Endothelial cell (in vitro differentiated cells): Measurements from ENCODE around the gene ATXN10. TPM values are rescaled to one million over a fixed set of nuclear protein-coding genes. Genes with fewer than 3 reads are reported as not detected.

Experiments used
- DNase-seq: peaks from one replicate; pipeline ENCODE4 v3.0.0; 2021; ENCODE audit warnings: low spot score
- H3K27ac Mint-ChIP-seq: one replicate; pipeline ENCODE4 v1.8.0; 2021; ENCODE audit warnings: mixed read lengths, inconsistent platforms; ENCODE audit not compliant: unreplicated experiment
- H3K27me3 Mint-ChIP-seq: one replicate; pipeline ENCODE4 v1.8.0; 2021; ENCODE audit warnings: mild to moderate bottlenecking, moderate library complexity, mixed read lengths, inconsistent platforms; ENCODE audit not compliant: unreplicated experiment
- H3K36me3 Mint-ChIP-seq: one replicate; pipeline ENCODE4 v1.8.0; 2021; ENCODE audit warnings: mild to moderate bottlenecking, low read depth, mixed read lengths, inconsistent platforms; ENCODE audit not compliant: unreplicated experiment
- H3K4me1 Mint-ChIP-seq: one replicate; pipeline ENCODE4 v1.8.0; 2021; ENCODE audit warnings: mild to moderate bottlenecking, mixed read lengths, inconsistent platforms; ENCODE audit not compliant: unreplicated experiment
- H3K4me3 Mint-ChIP-seq: one replicate; pipeline ENCODE4 v1.8.0; 2021; ENCODE audit warnings: mild to moderate bottlenecking, mixed read lengths, inconsistent platforms; ENCODE audit not compliant: unreplicated experiment
- H3K9me3 Mint-ChIP-seq: one replicate; pipeline ENCODE4 v1.8.0; 2021; ENCODE audit warnings: mixed read lengths, inconsistent platforms; ENCODE audit not compliant: unreplicated experiment
- CTCF ChIP-seq: fragments of 200-600 bp; sonication (generic); IDR thresholded peaks from one replicate; pipeline ENCODE4 v1.5.0; 2021; ENCODE audit warnings: antibody characterized with exemption; ENCODE audit not compliant: unreplicated experiment
- total RNA-seq: library from RNA; stranded (reverse); fragmentation: NEBNext Ultra II Directional; extraction: Animal tissue kit (Norgen Biotek cat#: 25700); gene quantifications from one replicate; pipeline ENCODE4 v1.2.1, GENCODE V29; 2021; ENCODE audit not compliant: unreplicated experiment

Gene ATXN10
- total RNA-seq, 1 donor from 2014 or later, result 152 TPM

- Mint-ChIP-seq H3K27me3 (peaks cover 5% of the 10 kb centered on the region), H3K4me1 (peaks cover 12% of the 10 kb centered on the region), H3K27ac (no peak overlapping the region), H3K36me3 (peaks cover 2% of the 10 kb centered on the region), H3K9me3 (no peaks in the 10 kb centered on the region), H3K4me3 (no peak overlapping the region)
- no peak for DNase-seq
- TF ChIP-seq CTCF, result no peak
Measured at GRCh38 chr22:45860201-45860600, 188.6 kb downstream of the ATXN10 start.

- H3K27me3 Mint-ChIP-seq, result peaks cover 10% of the 10 kb centered on the region
- H3K4me3 Mint-ChIP-seq, result no peak overlapping the region
- no peaks in the 10 kb centered on the region for H3K9me3 Mint-ChIP-seq
- no peak overlapping the region for H3K27ac Mint-ChIP-seq
- peaks cover 12% of the 10 kb centered on the region for H3K4me1 Mint-ChIP-seq
- no peak for TF ChIP-seq CTCF
- H3K36me3 Mint-ChIP-seq, result peaks cover 3% of the 10 kb centered on the region
- no peak for DNase-seq
Measured at GRCh38 chr22:45861259-45861658, 189.6 kb downstream of the ATXN10 start.

- H3K9me3 Mint-ChIP-seq, result no peaks in the 10 kb centered on the region
- peak; percentile 99 for TF ChIP-seq CTCF
Measured at GRCh38 chr22:45863981-45864751, 192.5 kb downstream of the ATXN10 start.

GRCh38 chr22:45864959-45865476, 193.4 kb downstream of the ATXN10 start:
- peaks cover 27% of the 10 kb centered on the region for H3K27me3 Mint-ChIP-seq

More at GRCh38 chr22:45863981-45864751, 192.5 kb downstream of the ATXN10 start:
- Mint-ChIP-seq H3K27ac (peak overlapping the region; percentile 88), H3K4me3 (no peak overlapping the region), H3K36me3 (peaks cover 3% of the 10 kb centered on the region), H3K27me3 (peaks cover 23% of the 10 kb centered on the region), H3K4me1 (peaks cover 17% of the 10 kb centered on the region)
- DNase-seq, result peak; percentile 91

More at GRCh38 chr22:45864959-45865476, 193.4 kb downstream of the ATXN10 start:
- no peak for TF ChIP-seq CTCF
- H3K36me3 Mint-ChIP-seq, result peaks cover 3% of the 10 kb centered on the region
- H3K4me3 Mint-ChIP-seq, result no peak overlapping the region
- DNase-seq, result no peak
- peak overlapping the region; percentile 89 for H3K27ac Mint-ChIP-seq
- H3K4me1 Mint-ChIP-seq, result peaks cover 17% of the 10 kb centered on the region
- H3K9me3 Mint-ChIP-seq, result no peaks in the 10 kb centered on the region
